Fibroblast of pulmonary artery (primary cell): ENCODE measurements around the gene POU2F1.

Experiments
- DNase-seq: peaks from one replicate; pipeline ENCODE4 v3.0.0-alpha.2; 2010; ENCODE audit warnings: low read depth
- H3K4me3 ChIP-seq: replicated peaks from 2 replicates; pipeline ENCODE4 v1.5.1; 2011; ENCODE audit warnings: low read depth, mild to moderate bottlenecking, control low read depth, low read length, moderate library complexity
- TF ChIP-seq, protein P1 (sequence below): IDR thresholded peaks from 2 replicates; pipeline ENCODE4 v1.5.1; 2011; ENCODE audit warnings: mild to moderate bottlenecking, control low read depth, low read length, inconsistent platforms; ENCODE audit errors: missing control alignments

POU2F1 gene

DNA sequence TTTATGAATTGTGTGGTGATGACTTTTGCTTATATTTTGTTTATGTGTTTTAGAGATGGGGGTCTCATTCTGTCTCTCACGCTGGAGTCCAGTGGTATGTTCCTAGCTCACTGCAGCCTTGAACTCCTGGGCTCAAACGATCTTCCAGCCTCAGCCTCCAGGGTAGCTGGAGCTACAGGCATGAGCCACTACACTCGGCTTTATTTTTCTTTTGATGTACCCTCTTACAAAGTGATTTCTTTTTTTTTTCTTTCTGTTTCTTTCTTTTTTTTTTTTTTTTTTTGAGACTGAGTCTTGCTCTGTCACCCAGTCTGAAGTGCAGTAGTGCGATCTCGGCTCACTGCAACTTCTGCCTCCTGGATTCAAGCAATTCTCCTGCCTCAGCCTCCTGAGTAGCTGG is 250.9 kb downstream of the POU2F1 start:
- no peak overlapping the region for H3K4me3 ChIP-seq
- DNase-seq: no peak
- TF ChIP-seq, protein P1, sequence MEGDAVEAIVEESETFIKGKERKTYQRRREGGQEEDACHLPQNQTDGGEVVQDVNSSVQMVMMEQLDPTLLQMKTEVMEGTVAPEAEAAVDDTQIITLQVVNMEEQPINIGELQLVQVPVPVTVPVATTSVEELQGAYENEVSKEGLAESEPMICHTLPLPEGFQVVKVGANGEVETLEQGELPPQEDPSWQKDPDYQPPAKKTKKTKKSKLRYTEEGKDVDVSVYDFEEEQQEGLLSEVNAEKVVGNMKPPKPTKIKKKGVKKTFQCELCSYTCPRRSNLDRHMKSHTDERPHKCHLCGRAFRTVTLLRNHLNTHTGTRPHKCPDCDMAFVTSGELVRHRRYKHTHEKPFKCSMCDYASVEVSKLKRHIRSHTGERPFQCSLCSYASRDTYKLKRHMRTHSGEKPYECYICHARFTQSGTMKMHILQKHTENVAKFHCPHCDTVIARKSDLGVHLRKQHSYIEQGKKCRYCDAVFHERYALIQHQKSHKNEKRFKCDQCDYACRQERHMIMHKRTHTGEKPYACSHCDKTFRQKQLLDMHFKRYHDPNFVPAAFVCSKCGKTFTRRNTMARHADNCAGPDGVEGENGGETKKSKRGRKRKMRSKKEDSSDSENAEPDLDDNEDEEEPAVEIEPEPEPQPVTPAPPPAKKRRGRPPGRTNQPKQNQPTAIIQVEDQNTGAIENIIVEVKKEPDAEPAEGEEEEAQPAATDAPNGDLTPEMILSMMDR: no peak

DNA sequence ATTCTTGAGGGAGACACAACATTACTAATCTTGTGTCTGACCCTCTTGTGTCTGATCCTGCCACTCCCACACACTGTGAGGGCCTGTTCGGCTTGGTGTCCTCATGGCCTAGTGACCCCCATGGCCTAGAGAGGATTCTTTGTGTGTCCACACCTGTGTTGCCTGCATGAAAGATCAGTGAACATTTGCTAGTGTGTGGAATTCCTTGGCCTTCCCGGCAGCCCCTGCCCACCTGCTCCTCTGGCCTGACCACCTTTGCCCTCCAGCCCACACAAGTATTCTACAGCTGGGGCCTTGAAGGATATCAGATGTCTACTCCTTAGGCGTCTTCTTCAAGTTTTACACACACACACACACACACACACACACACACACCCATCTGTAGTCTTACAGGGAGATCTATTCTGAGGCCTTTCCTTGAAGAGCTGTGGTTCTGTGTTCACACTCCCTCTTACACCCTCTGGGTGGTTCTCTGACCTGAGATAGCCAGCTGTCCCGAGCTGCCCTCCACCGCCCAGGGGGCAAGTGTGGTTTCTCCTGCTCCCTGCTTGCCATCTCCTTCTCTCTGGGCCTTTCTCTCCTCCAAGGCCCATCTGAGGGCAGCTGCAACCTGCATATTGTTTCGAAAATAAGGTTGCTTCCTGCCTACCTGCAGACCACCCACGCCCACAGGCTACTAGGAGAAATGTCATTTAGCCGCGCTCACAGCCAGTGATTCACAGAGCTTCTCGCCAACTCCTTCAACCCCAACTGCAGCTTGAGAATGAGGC is 252.3 kb downstream of the POU2F1 start:
- no peak for DNase-seq
- TF ChIP-seq, protein P1: no peak
- H3K4me3 ChIP-seq: no peak overlapping the region

DNA sequence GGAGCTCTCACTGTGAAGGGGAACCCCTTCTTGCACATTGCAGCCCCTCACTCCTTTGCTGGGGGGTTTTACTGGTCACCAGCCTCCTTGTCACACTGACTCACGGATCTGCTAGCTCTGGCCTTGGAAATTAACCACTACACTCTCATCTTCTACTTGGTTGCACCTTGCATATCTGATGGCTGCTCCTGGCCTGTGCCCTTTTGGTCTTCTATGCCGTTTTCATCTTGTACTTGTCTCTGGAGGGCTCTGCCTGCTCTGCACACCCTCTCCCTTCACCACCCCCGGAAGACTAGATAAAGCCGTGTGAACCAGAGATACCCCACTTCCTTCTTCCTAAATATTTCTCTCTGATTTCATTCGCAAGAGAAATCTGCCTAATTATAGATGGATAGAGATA is 253.1 kb downstream of the POU2F1 start:
- TF ChIP-seq, protein P1: no peak

DNA sequence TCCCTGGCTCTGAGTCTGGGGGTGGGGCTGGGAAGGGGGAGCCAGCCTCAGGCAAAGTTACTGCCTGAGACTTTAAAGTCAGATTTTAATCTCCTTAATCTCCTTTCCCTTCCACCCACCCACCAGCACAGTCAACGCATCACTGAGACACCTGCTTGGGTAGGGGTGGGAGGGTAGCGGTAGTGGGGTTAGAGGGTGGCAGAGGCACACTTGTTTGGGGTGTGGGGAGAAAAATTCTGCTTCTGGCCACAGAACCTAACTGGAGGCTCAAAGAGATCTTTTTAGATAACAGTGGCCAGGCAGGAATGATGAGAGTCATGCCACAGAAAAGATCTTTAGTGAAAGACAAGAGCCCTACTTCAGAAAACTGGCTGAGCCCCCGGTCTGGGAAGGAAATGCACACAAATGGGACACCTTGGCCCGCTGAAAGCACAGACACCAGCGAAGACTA is 253.5 kb downstream of the POU2F1 start:
- TF ChIP-seq, protein P1: no peak
- no peak overlapping the region for H3K4me3 ChIP-seq
- no peak for DNase-seq

More for the DNA sequence above, 253.1 kb downstream of the POU2F1 start:
- no peak for DNase-seq
- no peak overlapping the region for H3K4me3 ChIP-seq

DNA sequence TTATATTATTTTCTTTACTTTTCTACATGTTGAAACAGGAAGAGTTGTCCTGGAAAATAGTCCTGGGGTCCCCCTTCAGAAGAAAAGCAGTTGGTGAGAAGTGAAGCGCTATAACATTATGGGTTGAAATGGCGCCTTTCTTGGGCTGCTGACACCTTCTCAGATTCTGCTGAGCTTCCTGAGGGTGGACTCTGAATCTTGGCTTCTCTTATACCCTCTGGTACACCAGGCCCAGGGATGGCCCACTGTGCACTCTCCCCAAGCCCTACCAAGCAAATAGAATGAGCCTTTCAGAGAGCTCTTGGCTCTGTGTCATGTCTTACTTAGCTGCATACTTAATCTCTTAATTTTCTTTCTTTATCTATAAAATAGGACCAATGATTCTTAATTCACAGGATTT is 255.4 kb downstream of the POU2F1 start:
- no peak for DNase-seq
- TF ChIP-seq, protein P1: no peak
- H3K4me3 ChIP-seq: no peak overlapping the region
